H9 (cell line): Measurements from ENCODE around the gene CDKAL1. TPM values are rescaled to one million over a fixed set of nuclear protein-coding genes. Genes with fewer than 3 reads are reported as not detected.

ENCODE experiments used
- DNase-seq: peaks from one replicate; pipeline ENCODE4 v3.0.0-alpha.2; 2017
- H2AFZ ChIP-seq: one replicate; pipeline ENCODE4 v1.6.1; 2013; ENCODE audit warnings: mild to moderate bottlenecking, low read length, control low read depth, moderate library complexity
- H2AK5ac ChIP-seq: 2 replicates; pipeline ENCODE4 v1.6.1; 2013; ENCODE audit warnings: low read length, control low read depth, mixed read lengths; ENCODE audit not compliant: insufficient read length
- H2BK120ac ChIP-seq: one replicate; pipeline ENCODE4 v1.6.1; 2013; ENCODE audit warnings: low read depth, mild to moderate bottlenecking, low read length, control low read depth, inconsistent platforms; ENCODE audit not compliant: poor library complexity, severe bottlenecking
- H2BK12ac ChIP-seq: 2 replicates; pipeline ENCODE4 v1.6.1; 2013; ENCODE audit warnings: low read length, control low read depth, mixed read lengths, low read depth; ENCODE audit not compliant: insufficient read length
- H2BK15ac ChIP-seq: 2 replicates; pipeline ENCODE4 v1.6.1; 2013; ENCODE audit warnings: low read depth, low read length, control low read depth
- H2BK20ac ChIP-seq: one replicate; pipeline ENCODE4 v1.6.1; 2013; ENCODE audit warnings: low read depth, mild to moderate bottlenecking, low read length, control low read depth, inconsistent platforms; ENCODE audit not compliant: poor library complexity, severe bottlenecking
- H2BK5ac ChIP-seq: 2 replicates; pipeline ENCODE4 v1.6.1; 2013; ENCODE audit warnings: low read length, control low read depth, mixed read lengths; ENCODE audit not compliant: insufficient read length
- H3K14ac ChIP-seq: 2 replicates; pipeline ENCODE4 v1.6.1; 2013; ENCODE audit warnings: low read length, control low read depth; ENCODE audit not compliant: insufficient read depth
- H3K18ac ChIP-seq: 2 replicates; pipeline ENCODE4 v1.6.1; 2013; ENCODE audit warnings: low read depth, mild to moderate bottlenecking, mixed read lengths, low read length, control low read depth; ENCODE audit not compliant: insufficient read length
- H3K23ac ChIP-seq: 2 replicates; pipeline ENCODE4 v1.6.1; 2013; ENCODE audit warnings: low read length, control low read depth, mixed read lengths, low read depth; ENCODE audit not compliant: insufficient read length
- H3K23me2 ChIP-seq: 2 replicates; pipeline ENCODE4 v1.6.1; 2013; ENCODE audit warnings: low read depth, mild to moderate bottlenecking, mixed read lengths, low read length, control low read depth; ENCODE audit not compliant: insufficient read length, poor library complexity, severe bottlenecking
- H3K27ac ChIP-seq: 2 replicates; pipeline ENCODE4 v1.5.1; 2013; ENCODE audit warnings: low read length, control low read depth, mixed read lengths, low read depth; ENCODE audit not compliant: insufficient read length
- H3K27me3 ChIP-seq: 2 replicates; pipeline ENCODE4 v1.6.1; 2013; ENCODE audit warnings: low read length, control low read depth, inconsistent platforms; ENCODE audit not compliant: insufficient read depth
- H3K4ac ChIP-seq: 2 replicates; pipeline ENCODE4 v1.6.1; 2013; ENCODE audit warnings: low read depth, mild to moderate bottlenecking, control low read depth, inconsistent platforms, low read length, moderate library complexity
- H3K4me1 ChIP-seq: 2 replicates; pipeline ENCODE4 v1.6.1; 2013; ENCODE audit warnings: low read length, control low read depth, inconsistent platforms; ENCODE audit not compliant: insufficient read depth
- H3K4me2 ChIP-seq: 2 replicates; pipeline ENCODE4 v1.6.1; 2013; ENCODE audit warnings: low read length, control low read depth, mixed read lengths; ENCODE audit not compliant: insufficient read length, insufficient read depth
- H3K56ac ChIP-seq: 2 replicates; pipeline ENCODE4 v1.6.1; 2013; ENCODE audit warnings: low read depth, mild to moderate bottlenecking, mixed read lengths, low read length, control low read depth; ENCODE audit not compliant: insufficient read length
- H3K79me1 ChIP-seq: 2 replicates; pipeline ENCODE4 v1.6.1; 2013; ENCODE audit warnings: low read depth, mild to moderate bottlenecking, moderate library complexity, low read length, control low read depth, inconsistent platforms; ENCODE audit not compliant: insufficient read depth, poor library complexity, severe bottlenecking
- H3K79me2 ChIP-seq: 2 replicates; pipeline ENCODE4 v1.6.1; 2013; ENCODE audit warnings: low read length, control low read depth, inconsistent platforms; ENCODE audit not compliant: insufficient read depth
- H3K9ac ChIP-seq: 2 replicates; pipeline ENCODE4 v1.6.1; 2013; ENCODE audit warnings: low read length, control low read depth, mixed read lengths; ENCODE audit not compliant: insufficient read length; ENCODE audit errors: extremely low read depth
- H3K9me3 ChIP-seq: one replicate; pipeline ENCODE4 v1.6.1; 2013; ENCODE audit warnings: low read depth, low read length, inconsistent platforms; ENCODE audit not compliant: control insufficient read depth
- H3T11ph ChIP-seq: one replicate; pipeline ENCODE4 v1.6.1; 2013; ENCODE audit warnings: mild to moderate bottlenecking, low read length, control low read depth, inconsistent platforms
- H4K20me1 ChIP-seq: one replicate; pipeline ENCODE4 v1.6.1; 2013; ENCODE audit not compliant: control insufficient read depth, insufficient read length, insufficient read depth
- H4K5ac ChIP-seq: 2 replicates; pipeline ENCODE4 v1.6.1; 2013; ENCODE audit warnings: low read depth, mild to moderate bottlenecking, mixed read lengths, low read length, control low read depth; ENCODE audit not compliant: insufficient read length
- H4K8ac ChIP-seq: replicated peaks from 2 replicates; pipeline ENCODE4 v1.6.1; 2013; ENCODE audit warnings: low read length, control low read depth, mixed read lengths, low read depth; ENCODE audit not compliant: insufficient read length
- H4K91ac ChIP-seq: 2 replicates; pipeline ENCODE4 v1.6.1; 2013; ENCODE audit warnings: low read depth, mild to moderate bottlenecking, moderate library complexity, mixed read lengths, low read length, control low read depth; ENCODE audit not compliant: insufficient read length
- H3K27ac Mint-ChIP-seq, 3 experiments: 2 replicates in 2 of 3; 3 replicates in 1 of 3; pipeline ENCODE4 v1.8.0; 2020 to 2021; ENCODE audit warnings: mixed read lengths in 3 of 3, mild to moderate bottlenecking in 1 of 3, moderate library complexity in 1 of 3
- H3K27me3 Mint-ChIP-seq: 2 replicates; pipeline ENCODE4 v1.8.0; 2021; ENCODE audit warnings: low read depth, mild to moderate bottlenecking, moderate library complexity, mixed read lengths
- H3K36me3 Mint-ChIP-seq, 3 experiments: 2 replicates in 2 of 3; 3 replicates in 1 of 3; pipeline ENCODE4 v1.8.0; 2020 to 2021; ENCODE audit warnings: low read depth in 3 of 3, mixed read lengths in 3 of 3; ENCODE audit not compliant: insufficient read depth in 1 of 3
- H3K4me1 Mint-ChIP-seq, 2 experiments: 2 replicates each; pipeline ENCODE4 v1.8.0; 2020; ENCODE audit warnings: mixed read lengths in 2 of 2
- H3K4me3 Mint-ChIP-seq, 2 experiments: 2 replicates in 1 of 2; 3 replicates in 1 of 2; pipeline ENCODE4 v1.8.0; 2020 to 2021; ENCODE audit warnings: mild to moderate bottlenecking in 2 of 2, mixed read lengths in 2 of 2, moderate library complexity in 1 of 2
- H3K9me3 Mint-ChIP-seq, 2 experiments: 2 replicates in 1 of 2; 3 replicates in 1 of 2; pipeline ENCODE4 v1.8.0; 2020; ENCODE audit warnings: mild to moderate bottlenecking in 2 of 2, mixed read lengths in 2 of 2, moderate library complexity in 1 of 2
- WGBS: extraction: QIAGEN DNeasy Blood & Tissue Kit; methylation state at CpG from one replicate; pipeline ENCODE4 v1.1.7; 2013; ENCODE audit warnings: missing lambda C conversion rate, low lambda C conversion rate, mixed read lengths; ENCODE audit not compliant: insufficient read length; ENCODE audit errors: extremely low coverage; 5-methylcytosine and 5-hydroxymethylcytosine counted together
- total RNA-seq: library from RNA; stranded (reverse); gene quantifications from 2 replicates; pipeline ENCODE4 v1.2.1, GENCODE V29; 2021
- TF ChIP-seq, protein P1 (sequence below): fragments of 200-600 bp; sonication (generic); conservative IDR thresholded peaks from 3 replicates; pipeline ENCODE4 v1.8.0; 2021; ENCODE audit warnings: antibody characterized with exemption, mild to moderate bottlenecking

CDKAL1 gene
- total RNA-seq, 1 experiment from 2014 or later: 23.0 TPM

DNA sequence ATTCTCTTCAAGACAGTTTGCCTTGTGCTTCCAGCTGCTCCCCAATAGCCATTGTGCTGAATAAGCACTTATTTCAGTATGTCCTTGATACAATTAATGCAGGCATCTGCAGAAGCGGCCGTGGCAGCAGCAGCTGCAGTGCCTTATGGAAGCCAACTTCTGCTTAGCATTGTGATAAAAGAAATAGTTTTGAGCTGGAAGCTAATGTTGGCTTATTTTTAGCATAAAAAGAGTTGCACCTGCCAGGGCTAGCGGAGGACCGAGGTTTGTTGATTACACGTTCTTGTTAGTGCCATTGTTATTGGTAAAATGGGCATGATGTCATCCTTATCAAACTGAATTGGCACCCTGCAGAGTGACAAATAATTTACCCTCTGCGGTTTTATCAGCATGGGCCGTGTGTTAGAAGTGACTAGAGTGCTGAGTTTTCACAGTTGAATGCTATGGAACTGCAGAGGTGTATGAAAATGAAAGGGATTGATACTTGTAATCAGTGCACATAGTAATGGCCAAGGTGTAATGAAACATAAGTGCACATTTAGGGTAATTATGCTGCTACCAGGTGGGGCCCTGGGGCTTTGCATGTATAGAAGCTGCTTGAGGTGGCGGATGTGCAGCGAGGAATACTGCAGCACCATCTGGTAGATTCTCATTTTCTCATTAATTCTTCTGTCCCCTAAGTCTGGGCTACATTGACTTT lies 334.3 kb downstream of the CDKAL1 start:
- Mint-ChIP-seq H3K9me3 (no peaks in the 10 kb centered on the region), H3K4me3 (no peak overlapping the region), H3K27ac (peak overlapping the region in 2 of 3 experiments; percentile 49 to 85; a peak in 6 of 7 replicates), H3K27me3 (no peaks in the 10 kb centered on the region), H3K36me3 (no peaks in the 10 kb centered on the region), H3K4me1 (peaks cover 60 to 65% of the 10 kb centered on the region in 2 experiments)
- peak; percentile 48 for DNase-seq
- no peak overlapping the region for H4K5ac ChIP-seq
- H4K91ac ChIP-seq: no peak overlapping the region
- H3K23me2 ChIP-seq: no peaks in the 10 kb centered on the region
- no peak overlapping the region for H2AFZ ChIP-seq
- no peak overlapping the region for H2AK5ac ChIP-seq
- TF ChIP-seq, protein P1, sequence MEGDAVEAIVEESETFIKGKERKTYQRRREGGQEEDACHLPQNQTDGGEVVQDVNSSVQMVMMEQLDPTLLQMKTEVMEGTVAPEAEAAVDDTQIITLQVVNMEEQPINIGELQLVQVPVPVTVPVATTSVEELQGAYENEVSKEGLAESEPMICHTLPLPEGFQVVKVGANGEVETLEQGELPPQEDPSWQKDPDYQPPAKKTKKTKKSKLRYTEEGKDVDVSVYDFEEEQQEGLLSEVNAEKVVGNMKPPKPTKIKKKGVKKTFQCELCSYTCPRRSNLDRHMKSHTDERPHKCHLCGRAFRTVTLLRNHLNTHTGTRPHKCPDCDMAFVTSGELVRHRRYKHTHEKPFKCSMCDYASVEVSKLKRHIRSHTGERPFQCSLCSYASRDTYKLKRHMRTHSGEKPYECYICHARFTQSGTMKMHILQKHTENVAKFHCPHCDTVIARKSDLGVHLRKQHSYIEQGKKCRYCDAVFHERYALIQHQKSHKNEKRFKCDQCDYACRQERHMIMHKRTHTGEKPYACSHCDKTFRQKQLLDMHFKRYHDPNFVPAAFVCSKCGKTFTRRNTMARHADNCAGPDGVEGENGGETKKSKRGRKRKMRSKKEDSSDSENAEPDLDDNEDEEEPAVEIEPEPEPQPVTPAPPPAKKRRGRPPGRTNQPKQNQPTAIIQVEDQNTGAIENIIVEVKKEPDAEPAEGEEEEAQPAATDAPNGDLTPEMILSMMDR: no peak
- no peak overlapping the region for H2BK5ac ChIP-seq
- no peak overlapping the region for H2BK120ac ChIP-seq
- WGBS: no CpG with 5 or more reads among the region's 9 CpGs
- H3K79me1 ChIP-seq: no peaks in the 10 kb centered on the region
- no peak overlapping the region for H2BK20ac ChIP-seq
- H3K27ac ChIP-seq: no peak overlapping the region
- H2BK15ac ChIP-seq: no peak overlapping the region
- H3K27me3 ChIP-seq: no peaks in the 10 kb centered on the region
- no peak overlapping the region for H3K4ac ChIP-seq
- H4K20me1 ChIP-seq: no peaks in the 10 kb centered on the region
- no peaks in the 10 kb centered on the region for H3K9me3 ChIP-seq
- no peak overlapping the region for H3K56ac ChIP-seq
- no peaks in the 10 kb centered on the region for H3K79me2 ChIP-seq
- no peak overlapping the region for H3K23ac ChIP-seq
- H3K9ac ChIP-seq: no peak overlapping the region
- no peak overlapping the region for H3T11ph ChIP-seq
- no peak overlapping the region for H3K4me2 ChIP-seq
- H3K4me1 ChIP-seq: peaks cover 16% of the 10 kb centered on the region
- H2BK12ac ChIP-seq: no peak overlapping the region
- no peak overlapping the region for H3K14ac ChIP-seq
- H4K8ac ChIP-seq: no peak overlapping the region
- H3K18ac ChIP-seq: no peak overlapping the region
